ENCODE measurements around the gene TNNT2. TPM values are rescaled to one million over a fixed set of nuclear protein-coding genes. Genes with fewer than 3 reads are reported as not detected.

TNNT2 gene
- total RNA-seq, 4 donors from 2014 or later, result 0.21 TPM; not detected in 3

- H3K36me3 ChIP-seq, result no peaks in the 10 kb centered on the region
- H3K27me3 ChIP-seq, result no peaks in the 10 kb centered on the region
- no peak for DNase-seq
- H3K9me3 ChIP-seq, result no peaks in the 10 kb centered on the region
- no peaks in the 10 kb centered on the region for H3K4me1 ChIP-seq
- TF ChIP-seq POLR2A (IDR thresholded peaks at IDR 0.05) (no peak), CTCF (IDR thresholded peaks at IDR 0.05) (no peak)
- intact Hi-C loops (cut with DNase I; ENCODE audit: low total_unique reads), result no loop called here
- no peak overlapping the region for H3K4me3 ChIP-seq
- H3K27ac ChIP-seq, result no peak overlapping the region
Observed at GRCh38 chr1:201386208-201386607, 8.7 kb upstream of the TNNT2 start.

DNA sequence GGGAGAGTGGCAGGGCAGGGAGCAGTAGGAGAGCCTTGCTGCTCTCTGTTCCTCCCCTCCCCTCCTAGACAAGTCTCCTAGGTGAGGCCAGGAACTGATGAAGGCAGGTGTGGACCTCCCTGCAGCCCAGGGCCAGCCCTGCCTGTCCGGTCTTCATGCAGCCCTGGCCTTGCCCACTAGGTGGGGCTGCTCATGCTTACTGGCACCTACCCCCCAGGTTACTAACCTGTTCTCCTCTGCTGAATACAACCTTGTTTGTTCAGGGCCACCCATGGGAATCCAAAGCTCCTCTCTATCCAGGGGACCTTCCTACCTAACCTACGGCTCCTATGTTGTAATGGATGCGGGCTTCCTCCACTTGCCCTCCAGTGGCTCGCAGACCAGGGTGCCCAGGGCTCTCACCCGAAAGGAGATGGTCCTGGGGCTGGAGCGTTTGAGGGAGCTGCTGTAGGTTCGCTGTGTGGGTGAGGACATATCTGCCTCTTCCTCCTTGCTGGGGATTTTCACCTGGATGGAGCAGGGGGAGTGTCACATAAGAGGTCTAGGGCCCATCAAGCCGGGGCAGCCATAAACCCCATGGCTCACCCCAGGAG, 7.9 kb upstream of the TNNT2 start:
- H3K27me3 ChIP-seq, result no peaks in the 10 kb centered on the region
- DNase-seq, result no peak
- H3K36me3 ChIP-seq, result no peaks in the 10 kb centered on the region
- H3K4me1 ChIP-seq, result no peaks in the 10 kb centered on the region
- H3K4me3 ChIP-seq, result no peak overlapping the region
- TF ChIP-seq CTCF (IDR thresholded peaks at IDR 0.05), result peak in 3 of 4 experiments; percentile 22 to 40 (median 27)
- TF ChIP-seq POLR2A (IDR thresholded peaks at IDR 0.05), result no peak
- no peak overlapping the region for H3K27ac ChIP-seq
- intact Hi-C loops (cut with DNase I; ENCODE audit: low total_unique reads), result no loop called here
- H3K9me3 ChIP-seq, result no peaks in the 10 kb centered on the region

DNA sequence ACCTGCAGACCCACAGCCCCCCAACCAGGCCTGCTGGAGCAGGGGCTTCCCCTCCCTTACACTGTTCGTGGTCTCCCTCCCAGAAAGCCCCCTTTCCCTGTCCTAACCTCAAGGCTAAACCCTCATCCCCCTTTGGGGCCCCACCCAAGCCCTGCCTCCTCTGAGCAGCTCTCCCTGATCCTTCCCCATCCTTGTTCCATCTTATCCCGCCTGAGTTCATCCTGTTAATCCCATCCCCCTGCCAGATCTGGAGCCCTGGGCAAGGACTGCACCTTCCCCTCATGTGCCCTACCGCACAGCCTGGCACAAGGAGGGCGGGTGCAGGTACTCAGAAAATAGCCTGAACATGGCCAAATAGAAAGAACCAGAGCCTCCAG, 6.9 kb upstream of the TNNT2 start:
- intact Hi-C loops (cut with DNase I; ENCODE audit: low total_unique reads), result no loop called here
- no peak for DNase-seq
- no peaks in the 10 kb centered on the region for H3K4me1 ChIP-seq
- H3K27ac ChIP-seq, result no peak overlapping the region
- H3K36me3 ChIP-seq, result no peaks in the 10 kb centered on the region
- H3K27me3 ChIP-seq, result no peaks in the 10 kb centered on the region
- no peak overlapping the region for H3K4me3 ChIP-seq
- no peak for TF ChIP-seq CTCF (IDR thresholded peaks at IDR 0.05)
- TF ChIP-seq POLR2A (IDR thresholded peaks at IDR 0.05), result no peak
- H3K9me3 ChIP-seq, result no peaks in the 10 kb centered on the region

GRCh38 chr1:201383647-201384405, 6.3 kb upstream of the TNNT2 start:
- Histone ChIP-seq H3K36me3 (no peaks in the 10 kb centered on the region), H3K27me3 (no peaks in the 10 kb centered on the region), H3K27ac (no peak overlapping the region), H3K9me3 (no peaks in the 10 kb centered on the region), H3K4me3 (no peak overlapping the region), H3K4me1 (no peaks in the 10 kb centered on the region)
- no peak for TF ChIP-seq CTCF (IDR thresholded peaks at IDR 0.05)
- no peak for TF ChIP-seq POLR2A (IDR thresholded peaks at IDR 0.05)
- intact Hi-C loops (cut with DNase I; ENCODE audit: low total_unique reads), result no loop called here
- no peak for DNase-seq

DNA sequence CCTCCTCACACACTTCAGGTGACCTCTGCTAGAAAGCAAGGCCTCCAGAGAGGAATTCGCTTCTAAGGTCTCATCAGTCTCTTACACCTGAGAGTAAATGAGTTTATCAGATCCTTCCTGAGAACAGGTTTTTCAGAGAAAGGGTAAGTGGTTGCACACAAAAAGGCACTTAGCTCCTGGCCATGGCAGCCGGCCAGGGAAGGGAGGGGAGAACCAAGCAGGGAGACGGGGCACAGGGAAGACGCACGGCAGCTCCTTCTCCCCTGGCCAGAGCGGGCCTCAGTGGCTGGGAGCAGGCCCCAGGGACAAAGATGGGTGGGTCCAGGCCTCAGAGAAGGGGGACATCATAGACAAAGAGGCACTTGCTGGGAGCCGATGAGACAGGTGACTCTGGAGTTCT, 3.6 kb upstream of the TNNT2 start:
- no peak for DNase-seq
- no peaks in the 10 kb centered on the region for H3K36me3 ChIP-seq
- intact Hi-C loops (cut with DNase I; ENCODE audit: low total_unique reads), result no loop called here
- no peaks in the 10 kb centered on the region for H3K9me3 ChIP-seq
- no peaks in the 10 kb centered on the region for H3K27me3 ChIP-seq
- no peaks in the 10 kb centered on the region for H3K4me1 ChIP-seq
- H3K27ac ChIP-seq, result no peak overlapping the region
- TF ChIP-seq CTCF (IDR thresholded peaks at IDR 0.05) (no peak), POLR2A (IDR thresholded peaks at IDR 0.05) (no peak)
- H3K4me3 ChIP-seq, result no peak overlapping the region
